T follicular helper cell (primary cell): ENCODE results near the gene PEX5.
"Not testable (repeated sequence)": the region's sequence is repeated elsewhere in the genome, so short reads cannot be mapped to it uniquely, and the experiment has no call there.

Experiments
- DNase-seq: peaks from one replicate; pipeline ENCODE4 v3.0.0-alpha.2; 2020; ENCODE audit warnings: low read depth

The PEX5 gene

DNA sequence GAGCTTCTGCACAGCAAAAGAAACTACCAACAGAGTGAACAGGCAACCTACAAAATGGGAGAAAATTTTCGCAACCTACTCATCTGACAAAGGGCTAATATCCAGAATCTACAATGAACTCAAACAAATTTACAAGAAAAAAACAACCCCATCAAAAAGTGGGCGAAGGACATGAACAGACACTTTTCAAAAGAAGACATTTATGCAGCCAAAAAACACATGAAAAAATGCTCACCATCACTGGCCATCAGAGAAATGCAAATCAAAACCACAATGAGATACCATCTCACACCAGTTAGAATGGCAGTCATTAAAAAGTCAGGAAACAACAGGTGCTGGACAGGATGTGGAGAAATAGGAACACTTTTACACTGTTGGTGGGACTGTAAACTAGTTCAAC is 24.3 kb downstream of the PEX5 start:
- DNase-seq, result not testable (repeated sequence)

DNA sequence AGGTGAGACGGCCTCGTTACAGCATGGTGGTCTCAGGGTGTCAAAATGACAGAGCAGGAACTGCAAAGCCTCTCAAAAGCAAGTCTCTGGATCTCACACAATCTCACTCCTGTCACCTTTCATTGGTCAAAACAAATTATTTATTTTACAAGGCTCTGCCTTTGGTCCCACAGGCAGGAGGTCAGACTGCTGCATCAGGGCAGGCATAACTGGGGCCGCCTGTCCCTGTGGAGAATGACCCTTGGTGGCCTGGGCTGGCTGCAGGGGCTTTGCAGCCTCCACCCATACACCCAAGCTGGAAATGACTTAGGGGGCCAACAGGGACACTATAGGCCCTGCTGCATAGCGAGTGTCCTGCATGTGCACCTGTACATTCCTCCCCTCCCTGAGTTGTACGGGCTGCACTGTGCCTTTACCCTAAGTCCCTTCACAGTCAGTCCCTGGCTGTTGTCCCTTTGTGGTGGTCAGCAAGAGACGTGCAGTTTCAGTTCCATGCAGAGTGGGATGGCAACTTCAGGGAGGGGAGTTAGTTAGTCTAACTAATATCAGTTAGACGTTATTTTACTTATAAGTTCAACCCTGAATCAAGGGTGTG is 28.1 kb downstream of the PEX5 start:
- no peak for DNase-seq

DNA sequence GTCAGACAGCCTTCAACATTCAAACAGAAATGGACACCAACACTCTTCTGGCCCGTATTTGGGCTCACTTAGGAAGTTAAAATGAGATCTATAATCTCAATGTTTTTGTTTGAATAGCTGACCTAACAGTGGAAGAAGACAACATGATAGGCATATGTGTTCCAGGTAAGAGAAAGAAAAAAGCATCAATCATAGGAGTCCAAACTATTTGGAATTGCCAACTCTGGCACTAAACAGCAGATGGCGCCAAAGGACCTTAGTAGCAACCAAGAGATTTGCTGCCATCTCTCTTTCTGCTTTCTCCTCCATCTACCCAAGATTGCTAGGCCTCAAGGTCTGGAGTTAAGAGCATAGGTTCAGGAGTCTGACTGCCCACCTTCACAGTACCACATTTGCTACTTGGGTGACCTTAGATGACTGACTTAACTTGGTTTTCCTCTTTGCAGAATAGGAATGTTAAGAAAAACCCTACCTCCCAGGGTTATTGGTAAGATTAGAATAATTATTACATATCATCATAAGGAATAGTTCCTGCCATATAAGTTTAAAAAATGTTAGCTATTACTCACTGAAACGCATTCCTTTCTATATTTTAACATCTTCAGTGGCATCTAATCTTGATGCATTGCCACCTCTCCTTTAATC is 30.2 kb downstream of the PEX5 start:
- peak; percentile 62 for DNase-seq

DNA sequence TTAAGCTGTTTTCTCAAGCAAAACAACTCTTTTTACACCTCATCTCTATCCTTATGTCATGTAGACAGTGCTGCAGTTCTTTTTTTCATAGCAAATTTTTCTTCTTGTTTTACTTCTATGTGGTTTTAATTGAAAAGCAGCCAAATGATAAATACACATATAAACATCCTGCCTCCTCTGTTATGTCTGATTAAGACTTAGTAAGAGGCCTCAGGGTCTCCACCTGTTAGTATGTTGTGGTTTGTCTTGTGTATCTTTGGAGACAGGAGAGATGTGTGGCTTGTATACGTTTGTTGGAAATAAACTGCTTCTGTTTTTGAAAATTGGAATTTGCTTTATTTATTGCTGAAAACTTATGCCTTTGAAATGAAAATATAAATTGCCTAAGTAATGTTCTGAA is 32.0 kb downstream of the PEX5 start:
- no peak for DNase-seq

DNA sequence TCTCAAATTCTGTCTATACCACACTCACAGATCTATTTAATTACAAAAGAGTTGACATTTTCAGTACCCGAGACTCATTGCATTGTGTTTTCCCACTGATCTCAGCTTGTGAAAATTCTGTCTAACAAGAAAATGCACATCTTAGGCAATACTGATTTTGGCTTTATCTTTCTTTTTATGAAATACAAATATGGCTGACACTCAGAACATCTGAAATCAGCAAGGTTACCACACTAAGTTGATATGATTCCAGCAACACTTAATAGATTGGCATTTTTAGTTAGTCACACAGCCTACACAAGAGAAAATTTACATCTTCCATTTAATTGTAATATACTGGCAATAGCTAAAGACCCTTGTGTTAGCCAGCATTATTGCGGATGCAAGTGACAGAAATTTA is 40.3 kb downstream of the PEX5 start:
- DNase-seq, result no peak

DNA sequence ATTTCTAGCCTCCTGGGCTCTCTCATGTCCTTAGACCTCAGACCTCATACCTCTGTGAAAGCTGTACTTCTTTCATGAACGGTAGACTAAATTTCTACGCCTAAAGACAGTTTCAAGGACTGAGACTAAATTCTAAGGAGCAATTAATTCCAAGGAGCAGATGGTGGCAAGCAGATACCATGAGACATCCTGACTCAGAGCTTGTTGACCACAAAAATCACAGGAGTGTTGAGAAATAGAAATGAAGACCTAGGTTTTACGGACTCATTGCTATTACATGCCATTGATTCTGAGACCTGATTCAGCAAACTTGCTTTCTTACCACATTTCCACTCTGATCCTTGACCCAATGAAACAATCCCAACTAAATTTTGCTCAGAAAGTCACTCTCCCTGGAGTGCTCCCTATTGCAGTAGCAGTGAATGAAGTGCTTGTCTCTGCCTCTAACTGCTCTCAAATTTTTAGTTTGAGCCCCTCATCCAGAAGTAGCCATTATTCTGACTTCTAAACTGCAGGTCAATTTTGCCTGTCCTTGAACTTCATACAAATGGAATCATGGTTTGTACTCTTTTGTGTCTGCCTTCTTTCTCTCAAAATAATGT is 52.0 kb downstream of the PEX5 start:
- no peak for DNase-seq

DNA sequence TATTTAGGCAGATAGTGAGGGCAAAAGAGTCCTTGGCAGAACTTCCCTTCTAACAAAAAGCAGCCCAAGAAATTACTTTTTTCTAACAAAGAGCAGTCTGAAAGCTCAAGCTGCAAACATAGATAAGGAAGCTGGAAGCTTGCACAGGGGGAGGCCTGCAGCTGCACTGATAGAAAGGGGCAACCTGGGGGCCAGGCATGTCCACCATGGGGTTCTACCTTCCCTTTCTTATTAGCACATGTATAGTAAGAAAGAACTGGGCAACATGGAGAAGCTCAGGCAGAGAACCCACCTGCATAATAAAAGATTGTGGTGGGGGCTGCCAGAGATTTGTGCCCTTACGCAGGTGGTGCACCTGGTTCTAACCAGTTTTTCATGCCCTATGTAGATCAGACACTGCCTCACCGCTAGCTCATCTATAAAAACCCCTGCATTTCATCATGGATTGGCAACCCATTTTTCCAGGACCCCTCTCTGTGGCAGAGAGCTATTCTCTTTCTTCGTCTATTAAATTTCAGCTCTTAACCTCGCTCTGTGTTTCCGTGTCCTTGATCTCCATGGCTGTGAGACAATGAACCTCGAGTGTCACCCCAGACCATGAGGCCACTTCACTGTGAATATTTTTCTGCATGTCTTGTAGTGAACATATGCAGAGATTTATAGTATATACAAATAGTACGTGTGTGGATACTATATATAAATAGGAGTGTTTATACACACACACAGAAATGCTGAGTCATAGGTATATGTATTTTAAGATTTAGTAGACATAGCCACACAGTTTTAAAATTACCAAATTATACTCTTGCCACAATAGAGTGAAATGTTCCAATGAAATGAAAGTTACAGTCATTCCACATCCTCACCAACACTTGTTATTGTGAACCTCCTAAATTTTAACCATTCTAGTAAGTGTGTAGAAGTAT is 53.0 kb downstream of the PEX5 start:
- no peak for DNase-seq

DNA sequence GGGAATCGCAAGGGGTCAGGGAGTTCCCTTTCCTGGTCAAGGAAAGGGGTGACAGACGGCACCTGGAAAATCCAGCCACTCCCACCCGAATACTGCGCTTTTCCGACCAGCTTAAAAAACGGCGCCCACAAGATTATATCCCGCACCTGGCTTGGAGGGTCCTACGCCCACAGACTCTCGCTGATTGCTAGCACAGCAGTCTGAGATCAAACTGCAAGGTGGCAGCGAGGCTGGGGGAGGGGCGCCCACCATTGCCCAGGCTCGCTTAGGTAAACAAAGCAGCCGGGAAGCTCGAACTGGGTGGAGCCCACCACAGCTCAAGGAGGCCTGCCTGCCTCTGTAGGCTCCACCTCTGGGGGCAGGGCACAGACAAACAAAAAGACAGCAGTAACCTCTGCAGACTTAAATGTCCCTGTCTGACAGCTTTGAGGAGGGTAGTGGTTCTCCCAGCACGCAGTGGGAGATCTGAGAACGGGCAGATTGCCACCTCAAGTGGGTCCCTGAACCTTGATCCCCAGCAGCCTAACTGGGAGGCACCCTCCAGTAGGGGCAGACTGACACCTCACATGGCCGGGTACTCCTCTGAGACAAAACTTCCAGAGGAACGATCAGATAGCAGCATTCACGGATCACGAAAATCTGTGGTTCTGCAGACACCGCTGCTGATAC is 62.0 kb downstream of the PEX5 start:
- DNase-seq, result not testable (repeated sequence)

DNA sequence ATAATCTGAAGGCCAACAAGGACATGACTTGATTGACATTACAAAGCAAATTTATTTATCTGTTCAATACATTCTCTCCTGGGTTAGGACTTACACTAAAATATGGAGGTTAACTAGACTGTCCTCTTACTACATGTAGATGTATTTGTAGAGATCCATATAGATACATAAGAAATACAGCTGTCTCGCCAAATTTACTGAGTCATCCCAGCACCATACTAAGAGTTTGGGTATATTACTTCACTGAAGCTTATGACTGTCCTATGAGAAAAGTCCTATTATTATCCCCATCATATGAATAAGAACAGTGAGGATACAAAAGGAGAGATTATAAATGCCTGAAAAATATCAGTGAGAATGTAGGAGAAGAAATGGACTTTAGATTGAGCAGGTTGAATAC is 69.6 kb downstream of the PEX5 start:
- no peak for DNase-seq
